ENCODE data around the gene HOXA3. TPM values are rescaled to one million over a fixed set of nuclear protein-coding genes. Genes with fewer than 3 reads are reported as not detected.

HOXA3 gene
- polyA plus RNA-seq, 2 of the 4 experiments (the other 2 are of a cell fraction): 3.3 to 8.7 TPM

DNA sequence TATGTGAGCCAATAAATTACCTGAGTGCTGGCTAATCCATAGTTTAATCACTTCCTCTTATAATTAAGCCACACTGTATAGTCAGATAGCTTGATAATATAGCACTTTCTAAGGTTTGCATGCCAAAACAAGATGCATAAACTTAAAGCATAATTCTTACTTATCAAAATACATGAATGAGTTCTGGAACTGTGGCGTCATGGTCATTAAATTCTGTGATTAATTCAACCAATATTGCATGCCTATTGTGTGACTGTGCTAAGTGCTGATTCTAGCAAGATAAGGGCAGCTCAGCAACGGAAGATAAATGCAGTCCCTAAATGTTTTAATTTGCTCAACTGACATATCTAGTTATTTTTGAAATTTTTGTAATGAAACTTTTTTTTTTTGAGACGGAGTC lies 86.2 kb downstream of the HOXA3 start:
- H3K27ac ChIP-seq: no peak overlapping the region
- no peak for ATAC-seq
- no peak for TF ChIP-seq EP300 (IDR thresholded peaks at IDR 0.05)
- no peak for TF ChIP-seq HEYL (CRISPR knock-in tag; IDR thresholded peaks at IDR 0.05)
- TF ChIP-seq, protein P1, sequence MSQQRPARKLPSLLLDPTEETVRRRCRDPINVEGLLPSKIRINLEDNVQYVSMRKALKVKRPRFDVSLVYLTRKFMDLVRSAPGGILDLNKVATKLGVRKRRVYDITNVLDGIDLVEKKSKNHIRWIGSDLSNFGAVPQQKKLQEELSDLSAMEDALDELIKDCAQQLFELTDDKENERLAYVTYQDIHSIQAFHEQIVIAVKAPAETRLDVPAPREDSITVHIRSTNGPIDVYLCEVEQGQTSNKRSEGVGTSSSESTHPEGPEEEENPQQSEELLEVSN (IDR thresholded peaks at IDR 0.05; ENCODE audit: borderline replicate concordance, low read depth): no peak
- TF ChIP-seq EHF (CRISPR knock-in tag; IDR thresholded peaks at IDR 0.05): no peak
- TF ChIP-seq, protein P2, sequence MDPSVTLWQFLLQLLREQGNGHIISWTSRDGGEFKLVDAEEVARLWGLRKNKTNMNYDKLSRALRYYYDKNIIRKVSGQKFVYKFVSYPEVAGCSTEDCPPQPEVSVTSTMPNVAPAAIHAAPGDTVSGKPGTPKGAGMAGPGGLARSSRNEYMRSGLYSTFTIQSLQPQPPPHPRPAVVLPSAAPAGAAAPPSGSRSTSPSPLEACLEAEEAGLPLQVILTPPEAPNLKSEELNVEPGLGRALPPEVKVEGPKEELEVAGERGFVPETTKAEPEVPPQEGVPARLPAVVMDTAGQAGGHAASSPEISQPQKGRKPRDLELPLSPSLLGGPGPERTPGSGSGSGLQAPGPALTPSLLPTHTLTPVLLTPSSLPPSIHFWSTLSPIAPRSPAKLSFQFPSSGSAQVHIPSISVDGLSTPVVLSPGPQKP (IDR thresholded peaks at IDR 0.05; ENCODE audit: low read depth, low read length): no peak
- TF ChIP-seq MAFK (IDR thresholded peaks at IDR 0.05; ENCODE audit: partially characterized antibody): no peak
- no peak for TF ChIP-seq ZC3H11A (IDR thresholded peaks at IDR 0.05)
- no peak for TF ChIP-seq TP53 (CRISPR knock-in tag; IDR thresholded peaks at IDR 0.05)
- no peak for TF ChIP-seq CEBPB (IDR thresholded peaks at IDR 0.05)
- TF ChIP-seq NPAS2 (CRISPR knock-in tag; IDR thresholded peaks at IDR 0.05; ENCODE audit: borderline replicate concordance): no peak
- no peak for TF ChIP-seq HOXB5 (CRISPR knock-in tag; IDR thresholded peaks at IDR 0.05)
- no peak for TF ChIP-seq RCOR1 (IDR thresholded peaks at IDR 0.05; ENCODE audit: low read depth, low read length)
- TF ChIP-seq HOXB13 (CRISPR knock-in tag; IDR thresholded peaks at IDR 0.05; ENCODE audit: low read depth): no peak
- TF ChIP-seq RARB (CRISPR knock-in tag; IDR thresholded peaks at IDR 0.05): no peak
- no peak for TF ChIP-seq FOSB (CRISPR knock-in tag; IDR thresholded peaks at IDR 0.05)
- TF ChIP-seq SMC3 (IDR thresholded peaks at IDR 0.05): no peak
- TF ChIP-seq ZSCAN20 (CRISPR knock-in tag; IDR thresholded peaks at IDR 0.05): no peak
- no peak for TF ChIP-seq JUNB (IDR thresholded peaks at IDR 0.05)
- no peak for FAIRE-seq
- no peaks in the 10 kb centered on the region for H3K4me1 ChIP-seq
- H3K9me3 ChIP-seq: no peaks in the 10 kb centered on the region
- no peak overlapping the region for H3K4me2 ChIP-seq
- no peak for DNase-seq (ENCODE audit: low read depth in 1 of 2, low spot score in 1 of 2)
- 59% methylated on average over 3 of the region's 3 CpGs for WGBS (ENCODE audit: missing lambda C conversion rate)
- no peak overlapping the region for H3K4me3 ChIP-seq
- ChIA-PET POLR2A (no interaction called here), CTCF (interaction anchor here (0.6 to 0.8 kb wide), 2 partner anchors 16 to 187 kb away, joined by 3 read pairs; no protein-coding TSS in a partner anchor)

DNA sequence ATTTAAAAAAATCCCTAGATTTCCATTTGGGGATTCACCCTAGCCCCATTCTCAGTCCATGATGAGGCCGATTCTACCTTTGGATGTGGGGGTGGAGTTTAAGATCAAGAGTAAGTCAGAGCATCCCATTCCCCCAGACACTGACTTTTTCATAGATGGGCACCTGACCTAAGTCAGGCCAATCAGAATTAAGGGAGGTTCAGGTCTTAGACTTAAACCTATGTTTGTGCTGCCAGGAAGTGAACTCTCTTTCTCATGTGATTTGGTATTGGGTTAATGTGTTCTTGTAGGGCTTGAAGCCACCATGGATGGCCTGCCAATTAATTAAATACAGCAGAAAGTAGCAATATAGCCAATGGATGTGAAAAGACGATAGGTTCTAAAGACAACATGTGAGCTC lies 86.7 kb downstream of the HOXA3 start:
- ATAC-seq (no peak), DNase-seq (ENCODE audit: low read depth in 1 of 2, low spot score in 1 of 2) (no peak), FAIRE-seq (no peak)
- WGBS (ENCODE audit: missing lambda C conversion rate): 54% methylated on average over 2 of the region's 2 CpGs
- Histone ChIP-seq H3K9me3 (no peaks in the 10 kb centered on the region), H3K4me2 (no peak overlapping the region), H3K27ac (no peak overlapping the region), H3K4me3 (no peak overlapping the region), H3K4me1 (no peaks in the 10 kb centered on the region)
- ChIA-PET CTCF (interaction anchor here (0.6 to 0.8 kb wide), 2 partner anchors 16 to 187 kb away, joined by 3 read pairs; no protein-coding TSS in a partner anchor), POLR2A (no interaction called here)
- TF ChIP-seq FOXS1 (CRISPR knock-in tag; IDR thresholded peaks at IDR 0.05) (no peak), JUN (IDR thresholded peaks at IDR 0.05) (no peak), ZFP36 (IDR thresholded peaks at IDR 0.05; ENCODE audit: borderline replicate concordance, partially characterized antibody) (no peak), CEBPB (IDR thresholded peaks at IDR 0.05) (no peak)
- TF ChIP-seq, protein P3, sequence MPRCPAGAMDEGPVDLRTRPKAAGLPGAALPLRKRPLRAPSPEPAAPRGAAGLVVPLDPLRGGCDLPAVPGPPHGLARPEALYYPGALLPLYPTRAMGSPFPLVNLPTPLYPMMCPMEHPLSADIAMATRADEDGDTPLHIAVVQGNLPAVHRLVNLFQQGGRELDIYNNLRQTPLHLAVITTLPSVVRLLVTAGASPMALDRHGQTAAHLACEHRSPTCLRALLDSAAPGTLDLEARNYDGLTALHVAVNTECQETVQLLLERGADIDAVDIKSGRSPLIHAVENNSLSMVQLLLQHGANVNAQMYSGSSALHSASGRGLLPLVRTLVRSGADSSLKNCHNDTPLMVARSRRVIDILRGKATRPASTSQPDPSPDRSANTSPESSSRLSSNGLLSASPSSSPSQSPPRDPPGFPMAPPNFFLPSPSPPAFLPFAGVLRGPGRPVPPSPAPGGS (IDR thresholded peaks at IDR 0.05): no peak
- TF ChIP-seq, protein P4, sequence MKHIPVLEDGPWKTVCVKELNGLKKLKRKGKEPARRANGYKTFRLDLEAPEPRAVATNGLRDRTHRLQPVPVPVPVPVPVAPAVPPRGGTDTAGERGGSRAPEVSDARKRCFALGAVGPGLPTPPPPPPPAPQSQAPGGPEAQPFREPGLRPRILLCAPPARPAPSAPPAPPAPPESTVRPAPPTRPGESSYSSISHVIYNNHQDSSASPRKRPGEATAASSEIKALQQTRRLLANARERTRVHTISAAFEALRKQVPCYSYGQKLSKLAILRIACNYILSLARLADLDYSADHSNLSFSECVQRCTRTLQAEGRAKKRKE (CRISPR knock-in tag; IDR thresholded peaks at IDR 0.05; ENCODE audit: low read depth): no peak
